ENCODE results near the gene ZNF836.

Gene ZNF836

GRCh38 chr19:52188822-52189734 lies 17.7 kb upstream of the ZNF836 start:
- no peak for DNase-seq

GRCh38 chr19:52187407-52187806 lies 16.0 kb upstream of the ZNF836 start:
- DNase-seq: no peak

- DNase-seq: no peak
Observed at GRCh38 chr19:52176574-52176973, 5.2 kb upstream of the ZNF836 start.

DNA sequence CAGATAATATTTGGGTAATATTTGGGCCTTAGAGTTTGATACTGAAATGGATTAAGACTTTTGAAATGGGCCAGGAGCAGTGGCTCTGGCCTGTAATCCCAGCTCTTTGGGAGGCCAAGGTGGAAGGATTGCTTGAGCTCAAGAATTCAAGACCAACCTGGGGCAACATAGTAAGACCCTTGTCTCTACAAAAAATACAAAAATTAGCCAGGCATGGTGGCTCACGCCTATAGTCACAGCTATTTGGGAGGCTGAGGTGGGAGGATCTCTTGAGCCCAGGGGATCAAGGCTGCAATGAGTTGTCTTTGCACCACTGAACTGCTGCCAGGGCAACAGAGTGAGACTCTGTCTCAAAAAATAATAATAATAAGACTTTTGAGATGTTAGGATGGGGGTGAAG lies 926 bp upstream of the ZNF836 start:
- no peak for DNase-seq

DNA sequence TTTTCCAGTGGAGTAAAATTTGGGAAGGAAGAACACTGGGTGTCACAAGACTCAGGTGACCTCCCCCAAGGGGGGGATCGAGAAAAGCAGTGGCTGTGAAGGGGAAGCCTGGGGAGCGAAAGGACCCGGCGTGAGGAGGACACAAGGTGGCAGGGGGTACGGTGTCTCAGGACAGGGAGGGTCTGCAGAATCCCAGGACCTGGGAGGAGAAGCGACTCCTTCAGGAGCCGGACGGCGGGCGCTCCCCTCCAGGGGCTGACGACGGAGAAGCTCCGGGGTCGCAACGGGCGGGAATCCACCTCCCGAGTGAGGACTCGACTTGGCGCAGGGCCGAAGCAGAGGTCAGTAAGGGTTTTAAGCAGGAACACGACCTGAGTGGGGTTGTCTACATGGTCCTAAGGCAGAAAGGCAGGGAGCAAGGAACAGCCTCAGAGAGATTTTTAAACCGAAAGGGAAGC lies 529 bp downstream of the ZNF836 start:
- DNase-seq: peak; percentile 6

DNA sequence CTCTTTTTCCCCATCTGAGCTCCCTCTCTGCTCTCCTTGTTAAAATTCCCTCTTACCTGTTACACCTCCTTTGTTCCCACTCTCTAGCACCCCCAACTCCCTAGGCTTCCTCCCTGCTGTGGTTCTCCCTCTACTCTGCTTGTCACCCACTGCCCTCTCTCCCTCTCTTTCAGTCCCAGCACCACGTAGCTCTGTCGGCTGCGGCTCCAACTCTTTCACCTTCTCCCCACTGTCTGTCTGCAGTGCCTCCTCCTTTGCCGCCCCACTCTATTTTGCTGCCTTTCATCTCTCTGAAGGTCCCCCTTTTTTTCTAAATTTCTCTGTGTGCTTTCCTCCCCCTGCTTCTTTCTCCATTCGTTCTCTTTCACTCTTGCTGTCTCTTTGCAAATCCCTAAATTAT lies 1.1 kb downstream of the ZNF836 start:
- DNase-seq: no peak

DNA sequence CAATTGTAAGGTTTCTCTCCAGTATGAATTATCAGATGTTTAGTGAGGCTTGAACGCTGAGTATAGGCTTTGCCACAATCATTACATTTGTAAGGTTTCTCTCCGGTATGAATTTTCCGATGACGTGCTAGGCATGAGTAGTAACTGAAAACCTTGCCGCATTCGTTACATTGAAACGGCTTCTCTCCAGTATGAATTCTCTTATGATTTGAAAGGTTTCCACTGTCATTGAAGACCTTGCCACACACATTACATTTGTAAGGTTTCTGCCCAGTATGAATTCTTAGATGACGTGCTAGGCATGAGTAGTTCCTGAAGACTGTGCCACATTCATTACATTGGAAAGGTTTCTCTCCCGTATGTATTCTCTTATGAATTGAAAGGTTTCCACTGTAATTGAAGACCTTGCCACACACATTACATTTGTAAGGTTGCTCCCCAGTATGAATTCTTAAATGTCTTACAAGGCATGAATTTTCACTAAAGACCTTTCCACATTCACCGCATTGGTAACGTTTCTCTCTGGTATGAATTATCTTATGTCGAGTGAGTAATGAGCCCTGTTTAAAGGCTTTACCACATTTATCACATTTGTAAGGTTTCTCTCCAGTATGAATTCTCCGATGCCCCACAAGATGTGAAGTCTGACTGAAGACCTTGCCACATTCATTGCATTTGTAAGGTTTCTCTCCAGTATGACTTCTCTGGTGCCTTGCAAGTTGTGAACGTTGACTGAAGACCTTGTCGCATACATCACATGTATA lies 15.6 kb downstream of the ZNF836 start:
- DNase-seq: no peak

DNA sequence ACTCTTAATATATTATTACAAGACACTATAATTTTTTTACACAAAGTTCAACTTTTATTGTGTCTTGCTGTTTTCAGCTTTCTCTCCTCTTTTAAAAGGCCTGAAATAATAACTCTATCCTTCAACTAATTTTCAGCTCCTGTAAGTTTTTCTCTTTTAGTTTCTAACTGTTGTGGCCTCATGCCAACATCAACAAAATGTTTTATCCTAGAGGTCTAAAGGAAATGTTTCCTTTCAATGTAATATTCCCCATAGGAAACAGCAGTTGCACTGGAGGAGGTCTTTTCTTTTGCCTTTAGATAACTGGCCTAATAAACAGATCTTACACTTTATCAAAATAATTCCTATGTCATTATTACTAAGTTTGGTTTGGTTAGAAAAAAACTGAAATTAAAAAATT lies 23.2 kb downstream of the ZNF836 start:
- DNase-seq: no peak

- DNase-seq: no peak
Observed at GRCh38 chr19:52142001-52142595, 29.3 kb downstream of the ZNF836 start.

- no peak for DNase-seq
Observed at GRCh38 chr19:52141203-52141602, 30.2 kb downstream of the ZNF836 start.

GRCh38 chr19:52140032-52140710 lies 31.2 kb downstream of the ZNF836 start:
- DNase-seq: no peak

DNA sequence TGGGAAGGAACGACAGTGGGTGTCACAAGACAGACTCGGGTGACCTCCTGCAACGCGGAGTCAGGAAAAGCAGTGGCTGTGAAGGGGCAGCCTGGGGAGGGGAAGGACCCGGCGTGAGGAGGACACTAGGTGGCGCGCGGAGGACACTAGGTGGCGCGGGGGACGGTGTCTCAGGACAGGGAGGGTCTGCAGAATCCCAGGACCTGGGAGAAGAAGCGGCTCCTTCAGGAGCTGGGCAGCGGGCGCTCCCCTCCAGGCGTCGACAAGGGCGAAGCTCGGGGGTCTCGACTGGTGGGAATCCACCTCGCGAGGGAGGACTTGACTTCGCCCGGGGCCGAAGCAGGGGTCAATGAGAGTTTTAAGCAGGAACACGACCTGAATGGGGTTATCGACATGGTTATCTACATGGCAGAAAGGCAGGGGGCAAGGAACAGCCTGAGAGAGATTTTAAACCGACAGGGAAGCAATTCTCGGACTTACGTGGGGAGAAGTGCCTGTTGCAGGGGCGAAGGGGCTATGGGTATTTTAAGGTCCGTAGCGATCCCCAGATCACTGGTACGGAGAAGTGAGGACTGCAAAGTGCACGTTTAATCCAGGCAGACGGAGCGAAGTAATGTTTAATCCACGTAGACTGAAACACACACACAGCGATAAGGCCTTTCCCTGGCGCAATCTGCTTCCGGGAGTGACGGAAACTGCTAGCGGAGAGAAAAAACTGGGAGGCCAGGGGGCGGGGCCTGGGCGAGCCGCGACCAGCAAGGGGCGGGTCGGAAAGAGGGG lies 32.0 kb downstream of the ZNF836 start, which contains the start of gene ZNF616:
Gene ZNF616 (minus strand): TSS at position 687 of the 780 bp plus-strand sequence. CDS start 9,426 bp downstream, outside the sequence.
- DNase-seq: peak; percentile 93

- no peak for DNase-seq
Observed at GRCh38 chr19:52138983-52139251, 32.5 kb downstream of the ZNF836 start.

DNA sequence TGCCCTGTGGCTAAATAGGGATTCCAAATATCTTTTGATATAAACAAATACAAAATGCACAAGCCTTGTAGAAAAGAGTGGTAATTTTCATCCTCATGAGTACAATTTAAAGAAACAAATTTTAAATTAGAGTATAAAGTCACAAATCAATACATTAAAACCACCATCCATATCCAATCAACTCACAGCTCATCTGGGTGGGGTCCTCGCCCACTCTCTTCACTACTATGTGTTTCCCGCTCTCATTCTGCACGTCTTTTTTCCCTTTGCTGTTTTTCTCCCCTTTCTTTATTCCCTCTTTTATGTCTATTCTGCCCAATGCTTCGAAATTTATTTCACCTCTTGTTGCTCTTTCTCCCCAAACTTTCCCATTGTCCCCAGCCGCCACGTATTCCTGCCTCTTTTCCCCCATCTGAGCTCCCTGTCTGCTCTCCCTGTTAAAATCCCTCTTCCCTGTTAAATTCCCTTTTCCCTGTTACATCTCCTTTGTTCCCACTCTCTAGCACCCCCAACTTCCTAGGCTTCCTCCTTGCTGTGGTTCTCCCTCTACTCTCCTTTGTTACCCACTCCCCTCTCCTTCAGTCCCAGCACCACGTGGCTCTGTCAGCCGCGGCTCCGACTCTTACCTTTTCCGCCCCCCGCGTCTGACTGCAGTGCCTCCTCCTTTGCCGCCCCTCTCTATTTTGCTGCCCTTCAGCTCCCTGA lies 33.0 kb downstream of the ZNF836 start:
- DNase-seq: peak; percentile 35

- no peak for DNase-seq
Observed at GRCh38 chr19:52120286-52120685, 51.1 kb downstream of the ZNF836 start.

DNA sequence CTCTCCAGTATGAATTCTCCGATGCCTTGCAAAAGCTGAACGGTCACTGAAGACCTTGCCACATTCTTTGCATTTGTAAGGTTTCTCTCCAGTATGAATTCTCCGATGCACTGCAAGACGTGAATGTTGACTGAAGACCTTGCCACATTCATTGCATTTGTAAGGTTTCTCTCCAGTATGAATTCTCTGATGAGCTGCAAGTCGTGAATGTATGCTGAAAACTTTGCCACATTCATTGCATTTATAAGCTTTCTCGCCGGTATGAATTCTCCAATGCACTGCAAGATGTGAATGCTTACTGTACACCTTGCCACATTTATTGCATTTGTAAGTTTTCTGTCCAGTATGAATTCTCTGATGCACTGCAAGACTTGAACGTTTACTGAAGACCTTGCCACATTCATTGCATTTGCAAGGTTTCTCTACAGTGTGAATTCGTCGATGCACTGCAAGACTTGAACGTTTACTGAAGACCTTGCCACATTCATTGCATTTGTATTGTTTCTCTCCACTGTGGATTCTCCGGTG lies 55.8 kb downstream of the ZNF836 start:
- DNase-seq: no peak

- DNase-seq: no peak
Observed at GRCh38 chr19:52114691-52115090, 56.7 kb downstream of the ZNF836 start.

DNA sequence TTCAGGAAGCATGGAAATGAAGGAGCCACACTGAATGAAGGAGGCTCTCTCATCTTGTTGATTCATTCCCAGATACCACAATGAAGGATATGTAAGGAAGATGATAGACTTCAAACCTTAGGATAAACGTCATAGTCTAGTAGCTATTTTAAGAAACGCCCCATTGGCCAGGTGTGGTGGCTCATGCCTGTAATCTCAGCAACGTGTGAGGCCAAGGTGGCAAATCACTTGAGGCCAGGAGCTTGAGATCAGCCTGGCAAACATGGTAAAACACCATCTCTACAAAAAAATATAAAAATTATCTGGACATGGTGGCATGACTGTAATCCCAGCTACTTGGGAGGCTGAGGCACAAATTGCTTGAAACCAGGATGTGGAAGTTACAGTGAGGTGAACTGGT lies 58.8 kb downstream of the ZNF836 start:
- DNase-seq: no peak

DNA sequence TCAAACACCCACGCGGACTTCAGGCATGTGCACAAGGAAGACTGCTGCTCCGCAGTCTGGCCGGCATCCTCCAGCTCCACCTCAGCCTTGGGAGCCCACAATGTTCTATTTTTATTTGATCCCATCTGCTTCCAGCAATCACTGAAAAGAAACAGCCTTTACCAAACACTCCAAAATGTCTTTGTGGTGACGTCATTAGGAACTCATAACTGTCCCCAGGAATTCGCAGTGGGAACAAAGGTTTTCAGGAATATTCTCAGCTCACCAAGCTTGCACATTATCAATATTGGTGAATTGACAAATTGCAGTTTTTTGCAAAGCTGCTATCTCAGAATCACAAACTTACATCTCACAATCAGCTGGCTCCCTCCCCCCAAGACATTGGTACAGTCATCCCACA lies 60.6 kb downstream of the ZNF836 start:
- no peak for DNase-seq
